ENCODE data around the gene LRRFIP1.

Gene LRRFIP1

GRCh38 chr2:237721458-237721857, 94.1 kb downstream of the LRRFIP1 start:
- no peak for DNase-seq (ENCODE audit: extremely low read depth in 1 of 2, low read depth in 1 of 2)

GRCh38 chr2:237722616-237723015, 95.2 kb downstream of the LRRFIP1 start:
- no peak for DNase-seq (ENCODE audit: extremely low read depth in 1 of 2, low read depth in 1 of 2)

GRCh38 chr2:237723023-237723422, 95.6 kb downstream of the LRRFIP1 start:
- no peak for DNase-seq (ENCODE audit: extremely low read depth in 1 of 2, low read depth in 1 of 2)

GRCh38 chr2:237723602-237724001, 96.2 kb downstream of the LRRFIP1 start:
- DNase-seq (ENCODE audit: extremely low read depth in 1 of 2, low read depth in 1 of 2) = no peak

- DNase-seq (ENCODE audit: extremely low read depth in 1 of 2, low read depth in 1 of 2) = no peak
These were observed 97.6 kb downstream of the LRRFIP1 start for GRCh38 chr2:237724811-237725478.

GRCh38 chr2:237725661-237726060, 98.3 kb downstream of the LRRFIP1 start:
- DNase-seq (ENCODE audit: extremely low read depth in 1 of 2, low read depth in 1 of 2) = no peak

GRCh38 chr2:237726401-237726830, 99.0 kb downstream of the LRRFIP1 start:
- DNase-seq (ENCODE audit: extremely low read depth in 1 of 2, low read depth in 1 of 2) = no peak

GRCh38 chr2:237727363-237727762, 100.0 kb downstream of the LRRFIP1 start:
- no peak for DNase-seq (ENCODE audit: extremely low read depth in 1 of 2, low read depth in 1 of 2)

- no peak for DNase-seq (ENCODE audit: extremely low read depth in 1 of 2, low read depth in 1 of 2)
These were observed 102.5 kb downstream of the LRRFIP1 start for GRCh38 chr2:237729681-237730475.

- DNase-seq (ENCODE audit: extremely low read depth in 1 of 2, low read depth in 1 of 2) = no peak
These were observed 104.3 kb downstream of the LRRFIP1 start for GRCh38 chr2:237731663-237732062.

- no peak for DNase-seq (ENCODE audit: extremely low read depth in 1 of 2, low read depth in 1 of 2)
These were observed 104.7 kb downstream of the LRRFIP1 start for GRCh38 chr2:237732070-237732469.

- DNase-seq (ENCODE audit: extremely low read depth in 1 of 2, low read depth in 1 of 2) = no peak
These were observed 105.5 kb downstream of the LRRFIP1 start for GRCh38 chr2:237732790-237733381.

- DNase-seq (ENCODE audit: extremely low read depth in 1 of 2, low read depth in 1 of 2) = no peak
These were observed 106.4 kb downstream of the LRRFIP1 start for GRCh38 chr2:237733677-237734300.

GRCh38 chr2:237734905-237735623, 107.7 kb downstream of the LRRFIP1 start:
- no peak for DNase-seq (ENCODE audit: extremely low read depth in 1 of 2, low read depth in 1 of 2)

- DNase-seq (ENCODE audit: extremely low read depth in 1 of 2, low read depth in 1 of 2) = no peak
These were observed 108.4 kb downstream of the LRRFIP1 start for GRCh38 chr2:237735798-237736197.

GRCh38 chr2:237736783-237737182, 109.4 kb downstream of the LRRFIP1 start:
- no peak for DNase-seq (ENCODE audit: extremely low read depth in 1 of 2, low read depth in 1 of 2)

GRCh38 chr2:237737196-237737865, 109.9 kb downstream of the LRRFIP1 start:
- no peak for DNase-seq (ENCODE audit: extremely low read depth in 1 of 2, low read depth in 1 of 2)

- no peak for DNase-seq (ENCODE audit: extremely low read depth in 1 of 2, low read depth in 1 of 2)
These were observed 110.9 kb downstream of the LRRFIP1 start for GRCh38 chr2:237738255-237738654.

- DNase-seq (ENCODE audit: extremely low read depth in 1 of 2, low read depth in 1 of 2) = no peak
These were observed 111.7 kb downstream of the LRRFIP1 start for GRCh38 chr2:237739101-237739500.

- DNase-seq (ENCODE audit: extremely low read depth in 1 of 2, low read depth in 1 of 2) = no peak
These were observed 114.8 kb downstream of the LRRFIP1 start for GRCh38 chr2:237742191-237742590.
